ENCODE data around the gene C5orf63. TPM values are rescaled to one million over a fixed set of nuclear protein-coding genes. Genes with fewer than 3 reads are reported as not detected.

Gene C5orf63
- total and polyA plus RNA-seq, 2 of the 13 experiments (the other 11 are each of a cell fraction or from before 2014, with no cell fraction given), result 7.9 to 8.8 TPM

GRCh38 chr5:127031147-127031862 lies 42.0 kb downstream of the C5orf63 start (continued):
- TF ChIP-seq, protein P1, sequence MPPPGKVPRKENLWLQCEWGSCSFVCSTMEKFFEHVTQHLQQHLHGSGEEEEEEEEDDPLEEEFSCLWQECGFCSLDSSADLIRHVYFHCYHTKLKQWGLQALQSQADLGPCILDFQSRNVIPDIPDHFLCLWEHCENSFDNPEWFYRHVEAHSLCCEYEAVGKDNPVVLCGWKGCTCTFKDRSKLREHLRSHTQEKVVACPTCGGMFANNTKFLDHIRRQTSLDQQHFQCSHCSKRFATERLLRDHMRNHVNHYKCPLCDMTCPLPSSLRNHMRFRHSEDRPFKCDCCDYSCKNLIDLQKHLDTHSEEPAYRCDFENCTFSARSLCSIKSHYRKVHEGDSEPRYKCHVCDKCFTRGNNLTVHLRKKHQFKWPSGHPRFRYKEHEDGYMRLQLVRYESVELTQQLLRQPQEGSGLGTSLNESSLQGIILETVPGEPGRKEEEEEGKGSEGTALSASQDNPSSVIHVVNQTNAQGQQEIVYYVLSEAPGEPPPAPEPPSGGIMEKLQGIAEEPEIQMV (CRISPR knock-in tag; IDR thresholded peaks at IDR 0.05; ENCODE audit: low read depth), result peak; percentile 72; the same call in 1 of the 2 replicates
- TF ChIP-seq ZNF780A (CRISPR knock-in tag; IDR thresholded peaks at IDR 0.05), result 0 out of 2 replicates have a peak, but pooled peaks have one; percentile 37
- 0 out of 2 replicates have a peak, but pooled peaks have one; percentile 9 for TF ChIP-seq NFE2L1 (CRISPR knock-in tag; IDR thresholded peaks at IDR 0.05; ENCODE audit: borderline replicate concordance)
- 0 out of 2 replicates have a peak, but pooled peaks have one; percentile 14 for TF ChIP-seq TARDBP (CRISPR knock-in tag; IDR thresholded peaks at IDR 0.05)
- TF ChIP-seq ZNF274 (CRISPR knock-in tag; IDR thresholded peaks at IDR 0.05), result 0 out of 2 replicates have a peak, but pooled peaks have one; percentile 11
- TF ChIP-seq KDM5B (CRISPR knock-in tag; IDR thresholded peaks at IDR 0.05; ENCODE audit: borderline replicate concordance), result peak; percentile 6; the same call in 1 of the 2 replicates
- no peak for TF ChIP-seq RFX1 (IDR thresholded peaks at IDR 0.05)
- peak; percentile 57; the same call in 1 of the 2 replicates for TF ChIP-seq NFKB2 (CRISPR knock-in tag; IDR thresholded peaks at IDR 0.05; ENCODE audit: borderline replicate concordance)
- TF ChIP-seq ZFP82 (CRISPR knock-in tag; IDR thresholded peaks at IDR 0.05; ENCODE audit: borderline replicate concordance), result no peak
- no peak for TF ChIP-seq MIER2 (CRISPR knock-in tag; IDR thresholded peaks at IDR 0.05)
- no peak for TF ChIP-seq MLLT10 (CRISPR knock-in tag; IDR thresholded peaks at IDR 0.05)
- TF ChIP-seq, protein P2, sequence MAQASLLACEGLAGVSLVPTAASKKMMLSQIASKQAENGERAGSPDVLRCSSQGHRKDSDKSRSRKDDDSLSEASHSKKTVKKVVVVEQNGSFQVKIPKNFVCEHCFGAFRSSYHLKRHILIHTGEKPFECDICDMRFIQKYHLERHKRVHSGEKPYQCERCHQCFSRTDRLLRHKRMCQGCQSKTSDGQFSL (CRISPR knock-in tag; IDR thresholded peaks at IDR 0.05), result peak; percentile 1; the same call in 1 of the 2 replicates
- 0 out of 2 replicates have a peak, but pooled peaks have one; percentile 49 for TF ChIP-seq ZNF672 (CRISPR knock-in tag; IDR thresholded peaks at IDR 0.05)
- TF ChIP-seq ZNF572 (CRISPR knock-in tag; IDR thresholded peaks at IDR 0.05), result 0 out of 2 replicates have a peak, but pooled peaks have one; percentile 49
- TF ChIP-seq PRMT3 (CRISPR knock-in tag; IDR thresholded peaks at IDR 0.05; ENCODE audit: borderline replicate concordance, low read depth), result no peak
- peak; percentile 32; the same call in 1 of the 2 replicates for TF ChIP-seq ZNF350 (CRISPR knock-in tag; IDR thresholded peaks at IDR 0.05; ENCODE audit: borderline replicate concordance, low read depth)
- peak; percentile 18; the same call in 1 of the 2 replicates for TF ChIP-seq ZBTB33 (CRISPR knock-in tag; IDR thresholded peaks at IDR 0.05)
- TF ChIP-seq ZNF337 (CRISPR knock-in tag; IDR thresholded peaks at IDR 0.05; ENCODE audit: borderline replicate concordance, low read depth), result 0 out of 2 replicates have a peak, but pooled peaks have one; percentile 6
- TF ChIP-seq EED (CRISPR knock-in tag; IDR thresholded peaks at IDR 0.05), result no peak
- TF ChIP-seq NFE2 (CRISPR knock-in tag; IDR thresholded peaks at IDR 0.05), result no peak
- peak; percentile 90 for TF ChIP-seq ZNF777 (CRISPR knock-in tag; IDR thresholded peaks at IDR 0.05)
- TF ChIP-seq ZNF234 (CRISPR knock-in tag; conservative IDR thresholded peaks at IDR 0.05), result peak; percentile 85; the same call in 1 of the 2 replicates
- TF ChIP-seq ZNF230 (CRISPR knock-in tag; IDR thresholded peaks at IDR 0.05), result 0 out of 2 replicates have a peak, but pooled peaks have one; percentile 3
- TF ChIP-seq FOXA3 (CRISPR knock-in tag; IDR thresholded peaks at IDR 0.05), result peak; percentile 50
- TF ChIP-seq, protein P3, sequence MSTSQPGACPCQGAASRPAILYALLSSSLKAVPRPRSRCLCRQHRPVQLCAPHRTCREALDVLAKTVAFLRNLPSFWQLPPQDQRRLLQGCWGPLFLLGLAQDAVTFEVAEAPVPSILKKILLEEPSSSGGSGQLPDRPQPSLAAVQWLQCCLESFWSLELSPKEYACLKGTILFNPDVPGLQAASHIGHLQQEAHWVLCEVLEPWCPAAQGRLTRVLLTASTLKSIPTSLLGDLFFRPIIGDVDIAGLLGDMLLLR (CRISPR knock-in tag; IDR thresholded peaks at IDR 0.05), result no peak
- TF ChIP-seq MAFG (CRISPR knock-in tag; IDR thresholded peaks at IDR 0.05), result 0 out of 2 replicates have a peak, but pooled peaks have one; percentile 13
- TF ChIP-seq ZNF841 (CRISPR knock-in tag; IDR thresholded peaks at IDR 0.05; ENCODE audit: borderline replicate concordance), result no peak
